ENCODE measurements around the gene FBXO21. TPM values are rescaled to one million over a fixed set of nuclear protein-coding genes. Genes with fewer than 3 reads are reported as not detected.
A peak's percentile ranks its signal among the peaks of the same experiment; 100 is the strongest.

Gene FBXO21
- polyA plus RNA-seq, 3 donors: 7.7 to 19.1 (median 17.2) TPM

DNA sequence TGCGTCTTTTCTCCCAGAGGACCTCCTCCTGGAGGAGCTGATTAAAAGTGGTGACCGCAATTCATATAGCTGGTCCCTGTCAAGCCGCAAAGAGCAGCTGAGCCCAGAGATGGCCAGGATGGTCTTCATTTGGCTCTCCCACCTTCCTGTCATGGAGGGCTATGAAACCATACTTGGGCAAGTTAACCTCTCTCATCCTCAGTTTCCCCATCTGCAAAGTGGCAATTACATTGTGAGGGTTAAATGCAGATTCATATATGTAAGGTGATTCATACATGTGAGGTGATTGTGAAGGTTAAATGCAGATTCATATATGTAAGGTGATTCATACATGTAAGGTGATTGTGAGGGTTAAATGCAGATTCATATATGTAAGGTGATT, 87.5 kb downstream of the FBXO21 start:
- no peak for DNase-seq
- Mint-ChIP-seq H3K9me3 (peaks cover 0 to 2% (median 0%) of the 10 kb centered on the region in 7 donors), H3K4me3 (no peak overlapping the region), H3K4me1 (peaks cover 35% of the 10 kb centered on the region), H3K36me3 (no peaks in the 10 kb centered on the region), H3K27ac (no peak overlapping the region), H3K27me3 (ENCODE audit: low read depth in 3 of 3) (peaks cover 0 to 10% (median 3%) of the 10 kb centered on the region in 3 donors)
- 100% methylated on average over 1 of the region's 3 CpGs for WGBS (ENCODE audit: insufficient coverage)
- peaks cover 7% of the 10 kb centered on the region for H4K20me1 ChIP-seq (ENCODE audit: insufficient read depth, low read length)
- H3K27ac ChIP-seq (ENCODE audit: low read depth in 1 of 2, low read length in 2 of 2): no peak overlapping the region
- H3K27me3 ChIP-seq (ENCODE audit: control insufficient read depth in 2 of 2, insufficient read depth in 2 of 2, low read length in 2 of 2): no peaks in the 10 kb centered on the region
- no peaks in the 10 kb centered on the region for H3K36me3 ChIP-seq (replicated peaks in 1 of 2; ENCODE audit: control insufficient read depth in 1 of 2, insufficient read depth in 2 of 2, low read length in 2 of 2)
- H3K9me3 ChIP-seq (replicated peaks in 1 of 2; ENCODE audit: control insufficient read depth in 1 of 2, insufficient read depth in 1 of 2, low read length in 2 of 2): no peaks in the 10 kb centered on the region
- H2AFZ ChIP-seq (ENCODE audit: insufficient read depth, low read depth, low read length, poor library complexity, severe bottlenecking): no peak overlapping the region
- no peak overlapping the region for H3K9ac ChIP-seq (ENCODE audit: insufficient read depth, low read length, poor library complexity, severe bottlenecking)
- H3K4me2 ChIP-seq (replicated peaks; ENCODE audit: extremely low read depth, low read length, poor library complexity, severe bottlenecking): no peak overlapping the region
- intact Hi-C loops (cut with micrococcal nuclease): no loop called here
- no peak overlapping the region for H3K4me3 ChIP-seq (replicated peaks in 1 of 3; ENCODE audit: low read depth in 2 of 3, low read length in 3 of 3)
- H3K79me2 ChIP-seq (ENCODE audit: insufficient read depth, low read length): peaks cover 14% of the 10 kb centered on the region
- peaks cover 20 to 29% of the 10 kb centered on the region in 2 donors for H3K4me1 ChIP-seq (ENCODE audit: control insufficient read depth in 1 of 2, insufficient read depth in 2 of 2, low read length in 2 of 2)
- no peak for TF ChIP-seq CTCF (IDR thresholded peaks at IDR 0.05)

- peaks cover 20% of the 10 kb centered on the region for H3K79me2 ChIP-seq (ENCODE audit: insufficient read depth, low read length)
- H3K27me3 ChIP-seq (ENCODE audit: control insufficient read depth in 2 of 2, insufficient read depth in 2 of 2, low read length in 2 of 2): no peaks in the 10 kb centered on the region
- H3K4me3 ChIP-seq (replicated peaks in 1 of 3; ENCODE audit: low read depth in 2 of 3, low read length in 3 of 3): no peak overlapping the region
- intact Hi-C loops (cut with micrococcal nuclease): no loop called here
- WGBS (ENCODE audit: insufficient coverage): 80% methylated on average over 11 of the region's 14 CpGs
- DNase-seq: no peak
- Mint-ChIP-seq H3K27ac (peak overlapping the region in 1 of 7 donors; percentile 2), H3K9me3 (peaks cover 0 to 2% (median 0%) of the 10 kb centered on the region in 7 donors), H3K27me3 (ENCODE audit: low read depth in 3 of 3) (peaks cover 0 to 10% (median 3%) of the 10 kb centered on the region in 3 donors), H3K36me3 (no peaks in the 10 kb centered on the region), H3K4me3 (no peak overlapping the region), H3K4me1 (peaks cover 41% of the 10 kb centered on the region)
- no peak overlapping the region for H3K27ac ChIP-seq (ENCODE audit: low read depth in 1 of 2, low read length in 2 of 2)
- TF ChIP-seq CTCF (IDR thresholded peaks at IDR 0.05): no peak
- peaks cover 13% of the 10 kb centered on the region for H4K20me1 ChIP-seq (ENCODE audit: insufficient read depth, low read length)
- H3K4me2 ChIP-seq (replicated peaks; ENCODE audit: extremely low read depth, low read length, poor library complexity, severe bottlenecking): no peak overlapping the region
- no peak overlapping the region for H3K9ac ChIP-seq (ENCODE audit: insufficient read depth, low read length, poor library complexity, severe bottlenecking)
- no peaks in the 10 kb centered on the region for H3K9me3 ChIP-seq (replicated peaks in 1 of 2; ENCODE audit: control insufficient read depth in 1 of 2, insufficient read depth in 1 of 2, low read length in 2 of 2)
- no peak overlapping the region for H2AFZ ChIP-seq (ENCODE audit: insufficient read depth, low read depth, low read length, poor library complexity, severe bottlenecking)
- no peaks in the 10 kb centered on the region for H3K36me3 ChIP-seq (replicated peaks in 1 of 2; ENCODE audit: control insufficient read depth in 1 of 2, insufficient read depth in 2 of 2, low read length in 2 of 2)
- H3K4me1 ChIP-seq (ENCODE audit: control insufficient read depth in 1 of 2, insufficient read depth in 2 of 2, low read length in 2 of 2): peaks cover 25 to 36% of the 10 kb centered on the region in 2 donors
These were observed 88.1 kb downstream of the FBXO21 start for GRCh38 chr12:117101953-117102799.
